Measurements from ENCODE around the gene PMF1. TPM values are rescaled to one million over a fixed set of nuclear protein-coding genes. Genes with fewer than 3 reads are reported as not detected.
"Not testable (repeated sequence)": the region's sequence is repeated elsewhere in the genome, so short reads cannot be mapped to it uniquely, and the experiment has no call there.

PMF1 gene
- total RNA-seq, 2 experiments from 2014 or later, result 135 TPM

DNA sequence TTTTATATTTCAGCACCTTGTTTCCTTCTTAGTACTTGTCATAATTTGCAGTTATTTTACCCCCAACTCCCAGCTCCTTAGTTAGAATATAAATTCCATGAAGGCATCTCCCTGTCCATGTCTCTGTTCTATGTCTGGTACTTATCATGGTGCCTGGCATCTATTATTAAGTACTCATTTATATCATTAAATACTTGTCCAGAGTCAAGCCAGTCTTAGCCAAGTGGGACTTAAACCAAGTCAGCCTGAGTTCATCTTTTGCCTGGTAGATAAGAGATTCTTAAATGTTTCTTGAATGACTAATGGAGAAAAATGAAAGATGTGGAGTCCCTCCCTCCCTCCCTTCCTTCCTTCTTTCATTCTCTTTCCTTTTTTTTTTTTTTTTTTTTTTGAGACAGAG is 9.5 kb upstream of the PMF1 start:
- H3K27ac Mint-ChIP-seq, result no peak overlapping the region
- no peaks in the 10 kb centered on the region for H3K9me3 Mint-ChIP-seq
- H3K27me3 Mint-ChIP-seq (ENCODE audit: low read depth), result no peaks in the 10 kb centered on the region
- peak overlapping the region; percentile 23 for H3K4me3 Mint-ChIP-seq
- peaks cover 28% of the 10 kb centered on the region for H3K36me3 Mint-ChIP-seq (ENCODE audit: low read depth)
- H3K4me1 Mint-ChIP-seq (ENCODE audit: low read depth), result peaks cover 47% of the 10 kb centered on the region
- CTCF ChIA-PET, result interaction anchor here (0.6 to 1.2 kb wide), 3 partner anchors 10 to 397 kb away, joined by 3 read pairs; partner anchors contain the start of gene SLC25A44
- intact Hi-C loops (cut with micrococcal nuclease), result no loop called here
- no peak for DNase-seq

DNA sequence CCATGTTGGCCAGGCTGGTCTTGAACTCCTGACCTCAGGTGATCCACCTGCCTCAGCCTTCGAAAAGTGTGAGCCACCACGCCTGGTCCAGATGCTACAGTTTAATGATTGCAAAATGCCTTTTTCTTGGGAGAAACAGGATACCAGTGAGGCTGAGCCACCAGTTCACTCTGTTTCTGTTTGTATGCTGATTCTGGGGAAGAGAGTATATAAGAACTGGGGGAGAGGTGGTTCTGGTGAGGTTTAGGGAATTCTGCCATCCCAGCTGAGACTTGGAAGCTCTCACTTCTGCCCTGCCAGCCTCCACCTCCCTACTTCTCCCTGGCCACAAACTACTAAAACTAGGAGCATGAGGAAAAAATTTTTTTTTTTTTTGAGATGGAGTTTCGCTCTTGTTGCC is 8.1 kb upstream of the PMF1 start:
- no peak for DNase-seq
- Mint-ChIP-seq H3K9me3 (no peaks in the 10 kb centered on the region), H3K4me3 (no peak overlapping the region), H3K27ac (no peak overlapping the region), H3K27me3 (ENCODE audit: low read depth) (no peaks in the 10 kb centered on the region), H3K4me1 (ENCODE audit: low read depth) (peaks cover 36% of the 10 kb centered on the region), H3K36me3 (ENCODE audit: low read depth) (peaks cover 32% of the 10 kb centered on the region)
- CTCF ChIA-PET, result interaction anchor here (0.6 to 2.0 kb wide), 3 partner anchors 10 to 20 kb away, joined by 3 to 9 read pairs (median 4); no protein-coding TSS in a partner anchor
- intact Hi-C loops (cut with micrococcal nuclease), result no loop called here

DNA sequence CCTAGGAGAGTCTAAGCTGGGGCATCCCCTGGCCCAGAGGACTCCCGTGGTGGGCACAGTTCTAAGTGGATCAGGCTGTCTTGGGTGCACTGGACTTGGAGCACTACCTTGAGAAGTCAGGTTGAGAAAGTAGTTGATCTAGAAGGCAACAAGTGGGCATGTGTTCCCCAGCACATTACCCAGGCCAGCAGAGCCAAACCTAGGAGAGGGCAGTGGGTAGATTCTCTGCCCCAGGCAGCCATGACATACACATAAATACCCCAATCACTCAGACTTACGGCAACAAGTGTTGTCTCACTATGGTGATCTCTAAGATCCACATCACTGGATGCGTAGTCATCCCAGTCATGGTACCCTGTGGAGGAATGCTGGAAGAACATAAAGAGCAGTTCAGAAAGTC is 1.6 kb upstream of the PMF1 start:
- H3K4me3 Mint-ChIP-seq, result no peak overlapping the region
- intact Hi-C loops (cut with micrococcal nuclease), result loop anchor here (5.0 kb wide), 1 partner anchor 234 kb away; the partner anchor contains the start of gene ARHGEF2
- peaks cover 40% of the 10 kb centered on the region for H3K4me1 Mint-ChIP-seq (ENCODE audit: low read depth)
- DNase-seq, result no peak
- no peaks in the 10 kb centered on the region for H3K27me3 Mint-ChIP-seq (ENCODE audit: low read depth)
- peak overlapping the region; percentile 74 for H3K27ac Mint-ChIP-seq
- H3K36me3 Mint-ChIP-seq (ENCODE audit: low read depth), result peaks cover 64% of the 10 kb centered on the region
- no peaks in the 10 kb centered on the region for H3K9me3 Mint-ChIP-seq
- CTCF ChIA-PET, result interaction anchor here (6.7 kb wide), 1 partner anchor 14 kb away, joined by 54 read pairs; no protein-coding TSS in a partner anchor

DNA sequence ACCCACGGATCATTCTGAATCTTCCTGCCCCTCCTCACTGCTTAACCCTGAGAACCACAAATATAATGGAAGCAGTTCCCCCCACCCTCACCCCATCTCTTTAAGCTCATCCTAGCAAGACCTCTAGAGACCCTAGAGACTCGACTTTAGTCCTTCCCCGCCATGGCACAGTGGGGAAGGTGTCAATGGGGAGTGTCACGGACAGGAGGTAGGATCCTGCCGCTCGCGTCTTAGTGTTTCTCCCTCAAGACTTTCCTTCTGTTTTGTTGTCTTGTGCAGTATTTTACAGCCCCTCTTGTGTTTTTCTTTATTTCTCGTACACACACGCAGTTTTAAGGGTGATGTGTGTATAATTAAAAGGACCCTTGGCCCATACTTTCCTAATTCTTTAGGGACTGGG is 677 bp upstream of the PMF1 start:
- H3K36me3 Mint-ChIP-seq (ENCODE audit: low read depth), result peaks cover 65% of the 10 kb centered on the region
- peak; percentile 8 for DNase-seq
- H3K4me3 Mint-ChIP-seq, result peak overlapping the region; percentile 79
- H3K4me1 Mint-ChIP-seq (ENCODE audit: low read depth), result peaks cover 45% of the 10 kb centered on the region
- CTCF ChIA-PET, result interaction anchor here (1.2 to 6.7 kb wide), 3 partner anchors 13 to 70 kb away, joined by 5 to 54 read pairs (median 8); no protein-coding TSS in a partner anchor
- H3K27ac Mint-ChIP-seq, result peak overlapping the region; percentile 97
- no peaks in the 10 kb centered on the region for H3K9me3 Mint-ChIP-seq
- intact Hi-C loops (cut with micrococcal nuclease), result loop anchor here (1.0 to 5.0 kb wide), 2 partner anchors 13 to 235 kb away; partner anchors contain the start of gene ARHGEF2
- H3K27me3 Mint-ChIP-seq (ENCODE audit: low read depth), result no peaks in the 10 kb centered on the region

DNA sequence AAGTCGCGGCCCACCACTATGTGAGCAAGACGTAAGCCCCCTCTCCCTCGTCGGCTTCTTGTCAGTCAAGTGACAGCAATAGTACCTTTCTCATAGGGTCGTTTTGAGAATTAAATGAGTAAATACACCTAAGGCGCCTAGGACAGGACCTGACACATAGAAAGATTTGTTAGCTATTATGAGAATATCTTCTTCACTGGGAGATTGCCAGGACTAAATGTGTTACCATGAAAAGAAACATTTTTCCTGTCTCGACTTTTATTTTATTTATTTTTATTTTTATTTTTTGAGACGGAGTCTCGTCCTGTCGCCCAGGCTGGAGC is 798 bp downstream of the PMF1 start:
- CTCF ChIA-PET, result interaction anchor here (0.6 to 6.7 kb wide), 7 partner anchors 11 to 156 kb away, joined by 3 to 54 read pairs (median 5); partner anchors contain the start of gene SLC25A44

DNA sequence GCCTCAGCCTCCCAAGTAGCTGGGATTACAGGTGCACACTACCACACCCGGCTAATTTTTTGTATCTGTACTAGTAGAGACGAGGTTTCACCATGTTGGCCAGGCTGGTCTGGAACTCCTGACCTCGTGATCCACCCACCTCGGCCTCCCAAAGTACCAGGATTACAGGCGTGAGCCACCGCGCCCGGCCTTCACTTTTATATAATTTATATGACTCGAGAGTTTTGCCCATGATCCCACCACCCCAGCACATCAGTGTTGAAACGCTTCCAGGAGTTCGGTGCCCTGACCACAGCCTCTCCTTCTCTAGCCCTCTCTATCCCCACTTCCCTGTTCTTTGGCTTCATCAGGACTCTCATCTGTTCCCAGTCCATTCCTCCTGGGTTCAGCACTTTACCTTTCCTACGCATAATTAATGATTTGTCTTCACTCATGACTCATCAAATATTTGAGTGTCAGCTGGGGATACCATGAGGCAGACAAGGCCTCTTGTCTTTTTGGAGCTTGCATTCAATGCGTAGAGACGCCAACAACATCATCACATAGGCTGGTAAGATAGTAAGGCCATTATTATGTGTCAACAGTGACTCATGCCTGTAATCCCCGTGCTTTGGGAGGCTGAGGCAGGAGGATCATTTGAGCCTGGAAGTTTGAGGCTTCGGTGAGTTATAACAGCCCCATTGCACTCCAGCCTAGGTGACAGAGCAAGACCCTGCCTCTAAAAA is 1.4 kb downstream of the PMF1 start:
- peak overlapping the region; percentile 97 for H3K27ac Mint-ChIP-seq
- peak; percentile 74 for DNase-seq
- peak overlapping the region; percentile 79 for H3K4me3 Mint-ChIP-seq
- CTCF ChIA-PET, result interaction anchor here (0.6 to 6.7 kb wide), 6 partner anchors 11 to 1068 kb away, joined by 3 to 54 read pairs (median 5); partner anchors contain the start of gene SLC25A44
- H3K36me3 Mint-ChIP-seq (ENCODE audit: low read depth), result peaks cover 59% of the 10 kb centered on the region
- no peaks in the 10 kb centered on the region for H3K27me3 Mint-ChIP-seq (ENCODE audit: low read depth)
- intact Hi-C loops (cut with micrococcal nuclease), result loop anchor here (5.0 kb wide), 1 partner anchor 237 kb away; the partner anchor contains the start of gene ARHGEF2
- peaks cover 51% of the 10 kb centered on the region for H3K4me1 Mint-ChIP-seq (ENCODE audit: low read depth)
- H3K9me3 Mint-ChIP-seq, result peaks cover 1% of the 10 kb centered on the region

More for the DNA sequence above, 798 bp downstream of the PMF1 start:
- Mint-ChIP-seq H3K27ac (peak overlapping the region; percentile 97), H3K4me3 (peak overlapping the region; percentile 79), H3K4me1 (ENCODE audit: low read depth) (peaks cover 51% of the 10 kb centered on the region), H3K9me3 (no peaks in the 10 kb centered on the region), H3K27me3 (ENCODE audit: low read depth) (no peaks in the 10 kb centered on the region), H3K36me3 (ENCODE audit: low read depth) (peaks cover 61% of the 10 kb centered on the region)
- intact Hi-C loops (cut with micrococcal nuclease), result loop anchor here (1.0 to 5.0 kb wide), 3 partner anchors 10 to 236 kb away; partner anchors contain the start of gene ARHGEF2
- DNase-seq, result no peak

DNA sequence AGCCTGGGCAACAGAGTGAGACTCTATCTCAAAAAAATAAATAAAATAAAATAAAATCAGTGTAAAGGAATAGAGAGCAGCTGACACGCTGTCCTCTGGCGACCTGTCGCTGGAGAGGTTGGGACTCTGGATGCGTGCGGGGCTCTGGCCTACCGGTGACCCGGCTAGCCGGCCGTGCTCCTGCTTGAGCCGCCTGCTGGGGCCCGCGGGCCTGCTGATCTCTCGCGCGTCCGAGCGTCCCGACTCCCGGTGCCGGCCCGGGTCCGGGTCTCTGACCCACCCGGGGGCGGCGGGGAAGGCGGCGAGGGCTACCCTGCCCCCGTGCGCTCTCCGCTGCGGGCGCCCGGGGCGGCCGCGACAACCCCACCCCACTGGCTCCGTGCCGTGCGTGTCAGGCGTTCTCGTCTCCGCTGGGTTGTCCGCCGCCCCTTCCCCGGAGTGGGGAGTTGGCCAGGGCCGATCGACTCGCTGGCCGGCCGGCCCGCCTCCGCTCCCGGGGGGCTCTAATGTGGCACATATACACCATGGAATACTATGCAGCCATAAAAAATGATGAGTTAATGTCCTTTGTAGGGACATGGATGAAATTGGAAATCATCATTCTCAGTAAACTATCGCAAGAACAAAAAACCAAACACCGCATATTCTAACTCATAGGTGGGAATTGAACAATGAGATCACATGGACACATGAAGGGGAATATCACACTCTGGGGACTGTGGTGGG is 3.7 kb downstream of the PMF1 start:
- Mint-ChIP-seq H3K4me1 (ENCODE audit: low read depth) (peaks cover 71% of the 10 kb centered on the region), H3K36me3 (ENCODE audit: low read depth) (peaks cover 66% of the 10 kb centered on the region), H3K27ac (peak overlapping the region; percentile 100)
- H3K27me3 Mint-ChIP-seq (ENCODE audit: low read depth); H3K9me3 Mint-ChIP-seq; intact Hi-C loops (cut with micrococcal nuclease); H3K4me3 Mint-ChIP-seq; DNase-seq; CTCF ChIA-PET: not testable (repeated sequence)

DNA sequence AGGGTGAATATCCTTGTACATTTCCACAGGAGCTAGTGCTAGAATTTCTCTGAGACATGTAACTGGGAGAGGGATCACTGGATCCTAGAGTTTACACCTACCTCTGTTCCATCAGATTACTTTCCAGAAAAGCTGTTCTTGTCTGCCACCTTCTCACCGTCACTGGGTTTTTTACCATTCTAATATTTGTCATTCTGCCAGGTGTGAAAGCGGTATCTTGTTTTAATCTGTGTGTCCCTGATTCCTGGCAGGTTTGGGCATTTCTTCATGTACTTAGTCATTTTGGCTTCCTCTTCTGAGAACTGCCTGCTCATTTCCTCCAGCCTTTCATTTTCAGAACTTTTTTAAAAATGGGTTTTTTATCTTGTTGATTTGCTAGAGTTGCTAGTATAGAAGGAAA is 5.1 kb downstream of the PMF1 start:
- peaks cover 69% of the 10 kb centered on the region for H3K36me3 Mint-ChIP-seq (ENCODE audit: low read depth)
- intact Hi-C loops (cut with micrococcal nuclease), result loop anchor here (1.0 kb wide), 7 partner anchors 8 to 121 kb away; partner anchors contain the start of gene SLC25A44
- H3K4me3 Mint-ChIP-seq, result peak overlapping the region; percentile 65
- peaks cover 3% of the 10 kb centered on the region for H3K9me3 Mint-ChIP-seq
- peak overlapping the region; percentile 100 for H3K27ac Mint-ChIP-seq
- H3K4me1 Mint-ChIP-seq (ENCODE audit: low read depth), result peaks cover 72% of the 10 kb centered on the region
- CTCF ChIA-PET, result interaction anchor here (0.7 to 1.3 kb wide), 9 partner anchors 8 to 118 kb away, joined by 3 to 8 read pairs (median 4); partner anchors contain the start of gene SLC25A44
- H3K27me3 Mint-ChIP-seq (ENCODE audit: low read depth), result no peaks in the 10 kb centered on the region
- peak; percentile 79 for DNase-seq

DNA sequence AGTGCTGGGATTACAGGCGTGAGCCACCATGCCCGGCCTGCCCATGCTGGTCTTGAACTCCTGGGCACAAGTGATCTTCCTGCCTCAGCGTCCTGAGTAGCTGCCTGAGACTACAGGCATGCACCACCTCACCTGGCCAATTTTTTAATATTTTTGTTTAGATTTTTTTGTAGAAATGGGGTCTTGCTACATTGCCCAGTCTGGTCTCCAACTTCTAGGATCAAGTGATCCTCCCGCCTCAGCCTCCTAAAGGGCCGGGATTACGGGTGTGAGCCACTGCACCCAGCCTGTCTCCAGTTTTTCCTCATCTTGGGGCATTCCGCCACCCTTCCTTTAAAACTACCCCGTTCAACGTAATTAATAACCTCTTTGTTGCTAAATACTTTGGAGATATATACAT is 7.4 kb downstream of the PMF1 start:
- H3K9me3 Mint-ChIP-seq, result peaks cover 3% of the 10 kb centered on the region
- H3K36me3 Mint-ChIP-seq (ENCODE audit: low read depth), result peaks cover 61% of the 10 kb centered on the region
- intact Hi-C loops (cut with micrococcal nuclease), result loop anchor here (10.0 kb wide), 1 partner anchor 275 kb away; the partner anchor contains the start of gene RXFP4
- CTCF ChIA-PET, result interaction anchor here (8.7 kb wide), 1 partner anchor 74 kb away, joined by 244 read pairs; no protein-coding TSS in a partner anchor
- H3K4me1 Mint-ChIP-seq (ENCODE audit: low read depth), result peaks cover 82% of the 10 kb centered on the region
- H3K27ac Mint-ChIP-seq, result peak overlapping the region; percentile 100
- H3K4me3 Mint-ChIP-seq, result peak overlapping the region; percentile 13
- no peaks in the 10 kb centered on the region for H3K27me3 Mint-ChIP-seq (ENCODE audit: low read depth)
- DNase-seq, result no peak

DNA sequence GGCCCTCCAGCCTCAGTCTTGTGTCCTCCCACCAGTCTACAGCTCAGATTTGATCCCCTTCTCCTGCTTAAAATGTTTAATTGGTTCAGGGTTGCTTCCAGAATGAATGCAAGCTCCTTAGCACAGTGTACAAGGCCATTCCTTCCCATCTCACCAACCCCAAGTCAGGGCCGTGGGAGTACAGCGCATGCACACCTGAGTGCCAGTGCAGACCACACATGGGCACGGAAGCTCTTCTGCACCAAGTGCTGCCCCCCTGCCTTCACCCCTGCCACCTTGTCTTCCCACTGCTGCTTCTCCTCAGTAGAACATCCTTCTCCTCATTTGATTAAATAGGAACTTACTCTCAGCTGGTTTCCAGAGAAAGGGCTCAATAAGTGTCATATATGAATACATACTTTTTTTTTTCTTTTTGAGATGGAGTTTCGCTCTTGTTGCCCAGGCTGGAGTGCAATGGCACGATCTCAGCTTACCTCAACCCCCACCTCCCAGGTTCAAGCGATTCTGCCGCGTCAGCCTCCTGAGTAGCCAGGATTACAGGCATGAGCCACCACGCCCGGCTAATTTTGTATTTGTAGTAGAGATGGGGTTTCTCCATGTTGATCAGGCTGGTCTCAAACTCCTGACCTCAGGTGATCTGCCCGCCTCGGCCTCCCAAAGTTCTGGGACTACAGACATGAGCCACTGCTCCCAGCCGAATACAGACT is 9.3 kb downstream of the PMF1 start:
- no peak for DNase-seq
- Mint-ChIP-seq H3K4me3 (peak overlapping the region; percentile 82), H3K9me3 (peaks cover 3% of the 10 kb centered on the region), H3K27me3 (ENCODE audit: low read depth) (no peaks in the 10 kb centered on the region), H3K27ac (peak overlapping the region; percentile 100), H3K36me3 (ENCODE audit: low read depth) (peaks cover 63% of the 10 kb centered on the region), H3K4me1 (ENCODE audit: low read depth) (peaks cover 85% of the 10 kb centered on the region)
- CTCF ChIA-PET, result interaction anchor here (0.9 to 8.7 kb wide), 4 partner anchors 9 to 125 kb away, joined by 3 to 244 read pairs (median 4); partner anchors contain the start of genes PMF1 and SMG5
- intact Hi-C loops (cut with micrococcal nuclease), result loop anchor here (10.0 kb wide), 1 partner anchor 277 kb away; the partner anchor contains the start of gene RXFP4

DNA sequence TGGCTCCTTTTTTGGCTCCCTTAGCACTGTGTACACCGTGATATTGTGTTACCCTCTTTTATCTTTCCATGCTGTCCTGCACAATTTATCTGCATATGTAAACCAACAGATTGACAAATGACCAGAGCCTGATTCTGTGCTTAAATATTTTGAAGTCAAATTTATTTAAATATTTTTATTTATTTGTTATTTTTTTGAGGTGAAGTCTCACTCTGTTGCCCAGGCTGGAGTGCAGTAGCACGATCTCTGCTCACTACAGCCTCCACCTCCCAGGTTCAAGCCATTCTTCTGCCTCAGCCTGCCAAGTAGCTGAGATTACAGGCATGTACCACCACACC is 12.8 kb downstream of the PMF1 start:
- Mint-ChIP-seq H3K4me1 (ENCODE audit: low read depth) (peaks cover 62% of the 10 kb centered on the region), H3K9me3 (no peaks in the 10 kb centered on the region), H3K27ac (peak overlapping the region; percentile 100), H3K27me3 (ENCODE audit: low read depth) (no peaks in the 10 kb centered on the region), H3K4me3 (peak overlapping the region; percentile 45), H3K36me3 (ENCODE audit: low read depth) (peaks cover 60% of the 10 kb centered on the region)
- intact Hi-C loops (cut with micrococcal nuclease), result loop anchor here (1.0 to 10.0 kb wide), 8 partner anchors 7 to 281 kb away; partner anchors contain the start of genes RXFP4, SMG5 and TMEM79
- CTCF ChIA-PET, result interaction anchor here (0.7 to 8.7 kb wide), 20 partner anchors 8 to 146 kb away, joined by 3 to 244 read pairs (median 6); partner anchors contain the start of genes PMF1, SLC25A44 and SMG5
- no peak for DNase-seq

Data from activated naive CD4-positive, alpha-beta T cell treated with anti-CD3 and anti-CD28 coated beads for 36 hours (primary cell).